Uterus (tissue), 2 donors: ENCODE measurements around the gene CMAS.

Source experiments
- CTCF ChIP-seq, 4 experiments: fragments of 200-600 bp in 2 of 4; fragments of 450-650 bp in 2 of 4; sonication (generic) in 2 of 4; IDR thresholded peaks; one replicate each; pipeline ENCODE4 v1.5.1; 2016 to 2019; ENCODE audit warnings: antibody characterized with exemption in 4 of 4, mild to moderate bottlenecking in 2 of 4, moderate library complexity in 1 of 4
- POLR2A ChIP-seq, 2 donors: fragments of 450-650 bp; IDR thresholded peaks; one replicate each; pipeline ENCODE4 v1.6.1; 2016; ENCODE audit warnings: antibody characterized with exemption in 2 of 2, mild to moderate bottlenecking in 1 of 2, moderate library complexity in 1 of 2

GRCh38 chr12:22050078-22050477, 4.1 kb downstream of the CMAS start:
- TF ChIP-seq CTCF (IDR thresholded peaks at IDR 0.05) = no peak
- no peak for TF ChIP-seq POLR2A (IDR thresholded peaks at IDR 0.05)
